B cell (primary cell): ENCODE data around the gene IGFLR1.

Source experiments
- EZH2 ChIP-seq: IDR thresholded peaks from 2 replicates; pipeline ENCODE4 v1.6.1; 2012; ENCODE audit warnings: borderline replicate concordance, low read depth, mild to moderate bottlenecking, moderate library complexity, low read length; ENCODE audit not compliant: insufficient read depth, poor library complexity, severe bottlenecking
- TF ChIP-seq, protein P1 (sequence below): fragments of 200-600 bp; IDR thresholded peaks from one replicate; pipeline ENCODE4 v1.8.0; 2022; ENCODE audit warnings: antibody characterized with exemption, mild to moderate bottlenecking

DNA sequence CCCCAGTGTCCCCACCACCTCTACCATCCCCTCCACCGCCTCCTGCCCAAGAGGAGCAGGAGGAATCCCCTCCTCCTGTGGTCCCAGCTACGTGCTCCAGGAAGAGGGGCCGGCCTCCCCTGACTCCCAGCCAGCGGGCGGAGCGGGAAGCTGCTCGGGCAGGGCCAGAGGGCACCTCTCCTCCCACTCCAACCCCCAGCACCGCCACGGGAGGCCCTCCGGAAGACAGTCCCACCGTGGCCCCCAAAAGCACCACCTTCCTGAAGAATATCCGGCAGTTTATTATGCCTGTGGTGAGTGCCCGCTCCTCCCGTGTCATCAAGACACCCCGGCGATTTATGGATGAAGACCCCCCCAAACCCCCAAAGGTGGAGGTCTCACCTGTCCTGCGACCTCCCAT lies 21.6 kb downstream of the IGFLR1 start:
- no peak for TF ChIP-seq EZH2
- TF ChIP-seq, protein P1, sequence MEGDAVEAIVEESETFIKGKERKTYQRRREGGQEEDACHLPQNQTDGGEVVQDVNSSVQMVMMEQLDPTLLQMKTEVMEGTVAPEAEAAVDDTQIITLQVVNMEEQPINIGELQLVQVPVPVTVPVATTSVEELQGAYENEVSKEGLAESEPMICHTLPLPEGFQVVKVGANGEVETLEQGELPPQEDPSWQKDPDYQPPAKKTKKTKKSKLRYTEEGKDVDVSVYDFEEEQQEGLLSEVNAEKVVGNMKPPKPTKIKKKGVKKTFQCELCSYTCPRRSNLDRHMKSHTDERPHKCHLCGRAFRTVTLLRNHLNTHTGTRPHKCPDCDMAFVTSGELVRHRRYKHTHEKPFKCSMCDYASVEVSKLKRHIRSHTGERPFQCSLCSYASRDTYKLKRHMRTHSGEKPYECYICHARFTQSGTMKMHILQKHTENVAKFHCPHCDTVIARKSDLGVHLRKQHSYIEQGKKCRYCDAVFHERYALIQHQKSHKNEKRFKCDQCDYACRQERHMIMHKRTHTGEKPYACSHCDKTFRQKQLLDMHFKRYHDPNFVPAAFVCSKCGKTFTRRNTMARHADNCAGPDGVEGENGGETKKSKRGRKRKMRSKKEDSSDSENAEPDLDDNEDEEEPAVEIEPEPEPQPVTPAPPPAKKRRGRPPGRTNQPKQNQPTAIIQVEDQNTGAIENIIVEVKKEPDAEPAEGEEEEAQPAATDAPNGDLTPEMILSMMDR, result no peak
